Measurements from ENCODE around the gene CARD8.
"Not testable (repeated sequence)": the region's sequence is repeated elsewhere in the genome, so short reads cannot be mapped to it uniquely, and the experiment has no call there.

CARD8 gene, protein sequence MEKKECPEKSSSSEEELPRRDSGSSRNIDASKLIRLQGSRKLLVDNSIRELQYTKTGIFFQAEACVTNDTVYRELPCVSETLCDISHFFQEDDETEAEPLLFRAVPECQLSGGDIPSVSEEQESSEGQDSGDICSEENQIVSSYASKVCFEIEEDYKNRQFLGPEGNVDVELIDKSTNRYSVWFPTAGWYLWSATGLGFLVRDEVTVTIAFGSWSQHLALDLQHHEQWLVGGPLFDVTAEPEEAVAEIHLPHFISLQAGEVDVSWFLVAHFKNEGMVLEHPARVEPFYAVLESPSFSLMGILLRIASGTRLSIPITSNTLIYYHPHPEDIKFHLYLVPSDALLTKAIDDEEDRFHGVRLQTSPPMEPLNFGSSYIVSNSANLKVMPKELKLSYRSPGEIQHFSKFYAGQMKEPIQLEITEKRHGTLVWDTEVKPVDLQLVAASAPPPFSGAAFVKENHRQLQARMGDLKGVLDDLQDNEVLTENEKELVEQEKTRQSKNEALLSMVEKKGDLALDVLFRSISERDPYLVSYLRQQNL

DNA sequence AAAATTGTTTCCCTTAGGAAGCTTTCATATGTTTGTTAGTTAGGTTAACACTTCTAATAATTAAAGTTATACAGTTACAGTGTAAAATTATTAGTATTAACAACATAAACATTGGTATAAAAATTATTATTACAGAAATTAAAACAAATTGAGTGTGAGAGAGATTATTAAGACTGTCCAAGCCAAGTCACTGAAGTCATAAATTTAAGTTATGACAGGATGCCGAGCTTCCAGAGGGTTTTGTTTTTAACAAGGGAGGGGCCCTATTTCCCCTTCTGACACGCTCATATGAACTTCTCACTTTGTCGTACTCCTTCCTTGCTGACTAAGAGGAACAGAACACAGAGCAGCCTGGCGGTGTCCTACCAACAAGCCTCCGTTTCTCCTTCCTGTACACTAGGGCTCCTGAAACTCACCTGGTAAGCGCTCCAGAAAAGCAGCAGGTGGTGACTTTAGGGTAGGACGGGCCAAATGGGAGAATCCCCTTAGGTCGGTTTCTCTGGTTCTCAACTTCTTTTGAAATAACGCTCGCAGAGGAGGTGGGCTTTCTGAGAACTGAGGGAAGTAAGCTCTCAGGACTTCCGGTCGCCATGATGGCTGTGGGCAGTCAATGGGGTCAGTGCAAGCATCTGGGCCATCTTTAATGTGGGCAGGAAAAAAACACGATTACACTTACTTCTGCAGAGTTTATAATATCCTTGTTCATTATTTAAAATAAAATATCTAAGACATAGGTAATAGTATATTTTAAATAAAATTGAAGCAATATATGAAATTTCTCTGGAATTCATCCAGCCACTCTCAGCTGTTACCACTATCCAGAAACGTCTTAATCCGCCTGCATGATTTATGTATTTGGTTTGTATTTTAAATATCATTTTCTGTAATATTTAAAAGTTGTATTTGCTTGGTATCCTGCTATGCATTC, at the start of gene CARD8:
Gene CARD8, minus strand, starts transcription at position 537 of the 928 bp plus-strand sequence. CDS start 14,892 bp downstream, outside the sequence.
- DNase-seq, result peak; percentile 79

DNA sequence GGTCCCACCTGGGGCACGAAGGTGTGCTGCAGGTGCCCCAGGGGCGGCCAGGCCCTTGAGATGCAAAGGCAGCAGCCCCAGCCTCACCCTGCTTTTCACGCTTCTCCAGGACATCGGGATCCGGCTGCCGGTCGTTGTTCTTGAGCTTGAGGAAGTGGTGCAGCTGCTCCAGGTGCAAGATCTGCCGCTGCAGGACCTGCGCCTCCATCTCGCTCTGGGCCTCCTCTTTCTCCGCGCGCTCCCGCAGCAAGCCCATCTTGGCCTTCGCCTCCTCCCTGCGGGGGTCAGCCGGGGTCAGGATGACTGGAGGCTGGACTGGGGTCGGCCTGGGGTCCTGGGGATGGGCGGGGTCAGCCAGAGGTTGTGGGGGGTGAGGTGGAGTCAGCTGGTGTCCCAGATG, 48.2 kb upstream of the CARD8 start:
- DNase-seq, result no peak

DNA sequence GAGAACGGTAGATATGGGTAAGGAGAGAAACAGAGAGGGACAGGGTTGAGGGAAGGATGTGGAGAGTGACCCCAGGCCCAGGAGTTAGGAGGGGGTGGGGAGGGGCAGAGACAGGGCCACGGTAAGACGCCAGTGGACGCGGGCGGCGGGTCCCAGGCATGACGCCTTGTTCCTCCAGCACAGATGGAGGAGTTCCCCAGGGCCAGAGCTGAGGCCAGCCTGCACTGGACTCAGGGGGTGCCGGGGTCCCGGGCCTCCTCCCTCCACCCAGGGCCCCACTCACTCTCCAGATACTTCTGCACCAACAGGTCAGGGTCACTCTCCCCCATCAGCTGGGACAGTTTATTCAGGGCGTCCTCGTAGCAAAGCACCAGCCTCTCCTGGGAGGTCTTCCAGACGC, 47.7 kb upstream of the CARD8 start:
- DNase-seq, result no peak

GRCh38 chr19:48302600-48302959, 46.9 kb upstream of the CARD8 start:
- no peak for DNase-seq

GRCh38 chr19:48301886-48302599, 46.3 kb upstream of the CARD8 start:
- DNase-seq, result no peak

- DNase-seq, result no peak
Observed at GRCh38 chr19:48297975-48298374, 42.3 kb upstream of the CARD8 start.

DNA sequence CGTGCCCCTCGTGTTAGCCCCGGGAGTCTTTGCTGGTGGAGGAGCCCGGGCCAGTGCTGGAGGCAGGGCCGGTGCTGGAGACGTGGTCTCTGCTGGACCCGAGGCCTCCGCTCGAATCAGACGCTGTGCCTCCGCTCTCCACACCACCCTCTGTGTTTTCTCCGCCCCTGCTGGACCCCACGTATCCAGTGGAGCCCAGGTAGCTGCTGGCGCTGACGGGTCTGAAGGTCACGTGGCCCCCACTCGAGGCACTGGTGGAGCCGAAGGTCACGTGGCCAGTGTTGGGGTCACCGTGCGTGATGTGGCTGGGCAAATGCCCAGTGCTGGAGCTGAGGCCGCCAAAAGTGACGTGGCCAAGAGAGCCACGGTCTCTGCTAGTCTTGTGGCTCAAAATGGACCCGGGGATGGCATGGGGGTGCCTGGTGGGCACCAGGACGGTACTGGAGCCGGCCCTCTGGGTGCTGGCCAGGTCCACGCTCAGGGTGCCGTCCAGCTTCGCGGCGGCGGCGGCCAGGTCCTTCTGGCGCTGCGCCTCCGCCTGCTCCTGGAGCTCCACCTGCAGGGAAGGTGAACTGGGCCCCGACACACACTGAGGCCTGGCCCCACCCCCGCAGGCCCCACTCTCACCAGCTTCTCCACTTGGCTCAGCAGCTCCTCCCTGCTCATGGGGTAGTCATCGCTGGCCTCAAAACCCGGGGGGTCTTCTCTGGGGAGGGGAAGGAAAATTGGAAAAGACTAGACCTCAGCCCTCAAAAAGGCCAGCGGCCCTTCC, 41.4 kb upstream of the CARD8 start:
- no peak for DNase-seq

GRCh38 chr19:48295458-48295857, 39.7 kb upstream of the CARD8 start:
- no peak for DNase-seq

GRCh38 chr19:48292798-48293197, 37.1 kb upstream of the CARD8 start:
- DNase-seq, result no peak

- not testable (repeated sequence) for DNase-seq
Observed at GRCh38 chr19:48291489-48291815, 35.7 kb upstream of the CARD8 start.

GRCh38 chr19:48290771-48291488, 35.2 kb upstream of the CARD8 start:
- DNase-seq, result peak; percentile 27

DNA sequence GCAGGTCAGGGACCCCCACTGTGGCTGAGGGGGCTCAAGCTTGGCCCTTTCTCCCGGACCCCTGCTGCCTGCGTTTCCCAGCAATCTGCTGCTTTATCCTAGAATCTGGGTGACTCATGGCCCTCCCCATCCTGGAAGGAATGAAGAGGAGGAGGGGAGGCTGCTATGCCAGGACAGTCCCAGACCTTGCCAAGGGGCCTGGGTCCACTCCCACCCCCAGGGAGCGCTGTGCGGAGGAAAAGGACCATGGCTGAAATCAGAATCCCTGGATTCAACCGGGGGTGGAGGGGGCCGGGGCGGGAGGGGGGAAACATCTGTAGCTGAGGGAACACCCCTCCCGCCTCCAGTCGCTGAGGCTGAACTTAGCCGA, 34.7 kb upstream of the CARD8 start:
- DNase-seq, result no peak

GRCh38 chr19:48287748-48288147, 32.0 kb upstream of the CARD8 start:
- no peak for DNase-seq

DNA sequence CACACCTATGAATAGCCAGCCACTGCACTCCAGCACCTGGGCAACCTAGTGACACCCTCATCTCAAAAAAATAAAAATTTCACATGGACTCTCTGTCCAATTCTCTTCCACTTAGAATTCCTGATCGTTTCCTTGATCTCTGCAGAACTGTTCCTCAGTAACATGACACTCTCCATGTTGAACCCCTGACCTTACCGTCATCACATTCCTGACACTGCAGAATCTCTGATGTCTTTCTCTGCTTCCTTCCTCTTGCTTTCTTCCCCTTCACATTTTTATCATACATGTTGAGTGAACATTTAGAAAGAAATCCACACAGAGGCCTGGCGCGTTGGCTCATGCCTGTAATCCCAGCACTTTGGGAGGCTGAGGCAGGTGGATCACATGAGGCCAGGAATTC, 29.2 kb upstream of the CARD8 start:
- no peak for DNase-seq

DNA sequence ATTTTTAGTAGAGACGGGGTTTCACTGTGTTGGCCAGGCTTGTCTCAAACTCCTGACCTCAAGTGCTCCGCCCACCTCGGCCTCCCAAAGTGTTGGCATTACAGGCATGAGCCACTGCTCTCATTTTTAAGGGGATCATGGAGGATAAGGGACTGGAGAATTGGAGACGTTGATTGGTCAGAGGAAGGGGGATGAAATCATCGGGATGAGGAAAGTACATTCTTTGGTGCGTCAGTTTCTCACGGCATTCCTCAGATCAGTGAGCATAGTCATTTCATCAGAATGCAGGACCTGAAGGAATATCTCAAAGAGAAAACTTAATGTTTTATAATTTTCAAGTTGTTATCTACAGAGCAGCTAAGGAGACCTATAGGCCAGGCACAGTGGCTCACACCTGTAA, 28.2 kb upstream of the CARD8 start:
- DNase-seq, result no peak

- DNase-seq, result no peak
Observed at GRCh38 chr19:48279747-48280146, 24.0 kb upstream of the CARD8 start.

DNA sequence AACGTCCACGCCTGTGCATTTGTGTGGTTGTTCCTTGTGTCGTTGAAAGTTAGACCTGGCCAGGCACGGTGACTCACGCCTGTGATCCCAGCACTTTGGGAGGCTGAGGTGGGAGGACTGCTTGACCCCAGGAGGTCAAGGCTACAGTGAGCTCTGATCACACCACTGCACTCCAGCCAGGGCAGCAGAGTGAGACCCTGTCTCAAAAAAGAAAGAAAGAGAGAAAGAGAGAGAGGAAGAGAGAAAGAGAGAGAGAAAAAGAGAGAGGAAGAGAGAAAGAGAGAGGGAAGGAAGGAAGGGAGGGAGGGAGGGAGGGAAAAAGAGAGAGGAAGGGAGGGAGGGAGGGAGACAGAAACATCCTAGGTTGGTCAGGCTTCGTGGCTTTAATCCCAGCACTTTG, 19.2 kb upstream of the CARD8 start:
- no peak for DNase-seq

GRCh38 chr19:48274173-48274572, 18.5 kb upstream of the CARD8 start:
- no peak for DNase-seq

GRCh38 chr19:48271531-48272151, 15.9 kb upstream of the CARD8 start:
- no peak for DNase-seq

DNA sequence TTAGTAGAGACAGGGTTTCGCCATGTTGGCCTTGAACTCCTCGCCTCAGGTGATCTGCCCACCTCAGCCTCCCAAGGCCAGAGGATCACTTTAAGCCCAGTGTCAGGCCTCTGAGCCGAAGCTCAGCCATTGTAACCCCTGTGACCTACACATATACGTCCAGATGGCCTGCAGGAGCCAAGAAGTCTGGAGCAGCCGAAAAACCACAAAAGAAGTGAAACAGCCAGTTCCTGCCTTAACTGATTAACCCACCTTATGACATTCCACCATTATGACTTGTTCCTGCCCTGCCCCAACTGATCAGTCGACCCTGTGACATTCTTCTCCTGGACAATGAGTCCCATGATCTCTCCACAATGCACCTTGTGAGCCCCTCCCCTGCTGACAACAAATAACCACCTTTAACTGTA, 13.9 kb upstream of the CARD8 start:
- not testable (repeated sequence) for DNase-seq

- DNase-seq, result not testable (repeated sequence)
Observed at GRCh38 chr19:48265326-48265725, 9.6 kb upstream of the CARD8 start.
